ENCODE data around the gene CAMTA1.

CAMTA1 gene

DNA sequence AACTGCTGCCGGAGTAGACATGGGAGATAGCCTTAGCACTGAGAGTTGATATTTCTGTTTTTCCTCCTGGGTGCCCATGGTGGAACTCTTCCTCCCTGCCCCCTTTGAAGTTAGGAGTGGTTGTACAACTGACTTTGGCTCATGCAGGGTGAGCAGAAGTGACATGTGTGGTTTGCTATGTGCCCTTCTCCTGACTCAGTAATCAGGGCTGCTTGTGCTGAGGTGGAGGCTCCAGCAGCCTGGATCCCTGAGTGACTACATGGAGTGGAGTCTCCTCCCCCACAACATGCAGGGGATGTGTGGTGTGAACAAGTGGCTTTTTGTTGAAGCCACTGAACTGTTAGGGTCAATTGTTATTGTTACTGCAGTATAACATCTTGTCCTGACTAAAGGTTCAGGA is 261.6 kb downstream of the CAMTA1 start:
- DNase-seq (ENCODE audit: low read depth), result no peak

DNA sequence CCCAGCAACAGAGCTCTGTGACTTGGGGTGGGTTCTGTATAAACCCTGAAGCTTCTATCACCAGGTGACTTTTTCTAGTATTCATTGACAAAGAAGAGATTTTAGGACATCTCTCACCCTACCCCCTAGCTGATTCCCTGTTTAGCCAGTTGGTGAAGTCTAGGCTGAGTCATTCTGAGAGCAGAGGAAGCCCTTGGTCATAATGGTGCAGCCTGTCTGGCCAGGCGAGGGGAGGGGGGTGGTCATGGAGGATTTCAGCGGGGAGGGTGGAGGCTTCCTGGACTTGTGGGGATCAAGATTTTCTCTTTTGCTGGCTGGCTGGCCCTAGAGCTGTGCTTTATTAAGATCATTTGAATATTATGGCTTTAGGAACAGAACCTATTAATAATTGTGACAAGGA is 262.6 kb downstream of the CAMTA1 start:
- TF ChIP-seq, protein P1, sequence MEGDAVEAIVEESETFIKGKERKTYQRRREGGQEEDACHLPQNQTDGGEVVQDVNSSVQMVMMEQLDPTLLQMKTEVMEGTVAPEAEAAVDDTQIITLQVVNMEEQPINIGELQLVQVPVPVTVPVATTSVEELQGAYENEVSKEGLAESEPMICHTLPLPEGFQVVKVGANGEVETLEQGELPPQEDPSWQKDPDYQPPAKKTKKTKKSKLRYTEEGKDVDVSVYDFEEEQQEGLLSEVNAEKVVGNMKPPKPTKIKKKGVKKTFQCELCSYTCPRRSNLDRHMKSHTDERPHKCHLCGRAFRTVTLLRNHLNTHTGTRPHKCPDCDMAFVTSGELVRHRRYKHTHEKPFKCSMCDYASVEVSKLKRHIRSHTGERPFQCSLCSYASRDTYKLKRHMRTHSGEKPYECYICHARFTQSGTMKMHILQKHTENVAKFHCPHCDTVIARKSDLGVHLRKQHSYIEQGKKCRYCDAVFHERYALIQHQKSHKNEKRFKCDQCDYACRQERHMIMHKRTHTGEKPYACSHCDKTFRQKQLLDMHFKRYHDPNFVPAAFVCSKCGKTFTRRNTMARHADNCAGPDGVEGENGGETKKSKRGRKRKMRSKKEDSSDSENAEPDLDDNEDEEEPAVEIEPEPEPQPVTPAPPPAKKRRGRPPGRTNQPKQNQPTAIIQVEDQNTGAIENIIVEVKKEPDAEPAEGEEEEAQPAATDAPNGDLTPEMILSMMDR (IDR thresholded peaks at IDR 0.05; ENCODE audit: insufficient read depth, low read depth, low read length, missing control alignments), result no peak
- H3K4me3 ChIP-seq (ENCODE audit: low read depth, low read length), result no peak overlapping the region
- DNase-seq (ENCODE audit: low read depth), result no peak

More for the DNA sequence above, 261.6 kb downstream of the CAMTA1 start:
- no peak overlapping the region for H3K4me3 ChIP-seq (ENCODE audit: low read depth, low read length)
- TF ChIP-seq, protein P1 (IDR thresholded peaks at IDR 0.05; ENCODE audit: insufficient read depth, low read depth, low read length, missing control alignments), result no peak

DNA sequence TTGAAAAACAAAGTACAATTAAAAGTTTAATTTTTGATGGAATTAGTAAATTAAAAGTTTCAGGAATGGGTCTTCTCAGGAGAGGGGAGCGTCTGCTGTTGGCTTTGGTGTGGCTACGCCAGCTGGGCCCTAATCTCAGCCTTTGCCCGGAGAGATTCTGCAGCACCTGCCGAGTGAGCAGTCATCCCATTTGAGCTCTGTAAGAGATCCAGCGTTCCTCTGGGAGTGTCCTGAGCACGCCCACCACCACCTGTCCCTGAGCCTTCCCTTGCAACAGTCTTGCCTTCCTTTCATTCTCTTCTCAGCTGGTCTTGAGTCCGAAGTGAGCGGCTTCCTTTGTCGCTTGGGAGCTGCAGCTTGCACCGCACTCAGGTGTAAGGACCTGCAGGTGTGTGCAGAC is 263.1 kb downstream of the CAMTA1 start:
- no peak for DNase-seq (ENCODE audit: low read depth)
- no peak overlapping the region for H3K4me3 ChIP-seq (ENCODE audit: low read depth, low read length)
- TF ChIP-seq, protein P1 (IDR thresholded peaks at IDR 0.05; ENCODE audit: insufficient read depth, low read depth, low read length, missing control alignments), result no peak

DNA sequence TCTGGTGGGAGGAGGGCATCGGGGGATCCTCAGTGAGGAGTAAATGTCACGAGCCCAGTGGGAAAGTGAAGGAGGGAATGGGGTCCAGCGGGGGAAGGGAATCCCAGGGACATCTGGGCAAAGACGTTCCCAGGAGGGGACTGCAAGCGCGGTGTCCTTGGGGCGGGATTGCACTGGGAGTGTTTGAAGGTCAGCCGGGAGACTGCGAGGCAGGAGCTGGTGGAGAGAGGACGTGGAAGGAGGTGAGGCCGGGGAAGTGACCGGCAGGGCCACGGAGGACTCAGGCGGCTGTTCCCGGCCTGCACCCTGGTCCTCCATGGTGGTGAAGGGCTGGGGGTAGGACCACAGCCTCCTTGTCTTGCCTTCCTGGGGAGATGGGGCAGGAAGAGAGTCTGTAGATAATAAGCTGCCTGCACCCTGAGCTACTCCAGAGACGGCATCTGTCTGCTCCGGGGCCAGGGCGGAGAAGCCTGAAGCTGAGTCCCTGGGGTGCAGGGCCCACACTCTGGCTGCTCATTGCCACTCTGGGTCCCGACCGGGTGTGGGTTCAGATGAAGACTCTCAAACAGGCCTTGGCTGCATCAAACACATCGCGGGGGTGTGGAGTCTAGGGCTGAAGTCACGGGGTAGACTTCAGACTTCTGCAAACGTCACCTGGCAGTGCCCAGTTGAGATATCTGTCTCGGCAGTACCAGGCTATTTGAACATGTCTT is 264.8 kb downstream of the CAMTA1 start:
- H3K4me3 ChIP-seq (ENCODE audit: low read depth, low read length), result no peak overlapping the region
- DNase-seq (ENCODE audit: low read depth), result no peak
- TF ChIP-seq, protein P1 (IDR thresholded peaks at IDR 0.05; ENCODE audit: insufficient read depth, low read depth, low read length, missing control alignments), result no peak

DNA sequence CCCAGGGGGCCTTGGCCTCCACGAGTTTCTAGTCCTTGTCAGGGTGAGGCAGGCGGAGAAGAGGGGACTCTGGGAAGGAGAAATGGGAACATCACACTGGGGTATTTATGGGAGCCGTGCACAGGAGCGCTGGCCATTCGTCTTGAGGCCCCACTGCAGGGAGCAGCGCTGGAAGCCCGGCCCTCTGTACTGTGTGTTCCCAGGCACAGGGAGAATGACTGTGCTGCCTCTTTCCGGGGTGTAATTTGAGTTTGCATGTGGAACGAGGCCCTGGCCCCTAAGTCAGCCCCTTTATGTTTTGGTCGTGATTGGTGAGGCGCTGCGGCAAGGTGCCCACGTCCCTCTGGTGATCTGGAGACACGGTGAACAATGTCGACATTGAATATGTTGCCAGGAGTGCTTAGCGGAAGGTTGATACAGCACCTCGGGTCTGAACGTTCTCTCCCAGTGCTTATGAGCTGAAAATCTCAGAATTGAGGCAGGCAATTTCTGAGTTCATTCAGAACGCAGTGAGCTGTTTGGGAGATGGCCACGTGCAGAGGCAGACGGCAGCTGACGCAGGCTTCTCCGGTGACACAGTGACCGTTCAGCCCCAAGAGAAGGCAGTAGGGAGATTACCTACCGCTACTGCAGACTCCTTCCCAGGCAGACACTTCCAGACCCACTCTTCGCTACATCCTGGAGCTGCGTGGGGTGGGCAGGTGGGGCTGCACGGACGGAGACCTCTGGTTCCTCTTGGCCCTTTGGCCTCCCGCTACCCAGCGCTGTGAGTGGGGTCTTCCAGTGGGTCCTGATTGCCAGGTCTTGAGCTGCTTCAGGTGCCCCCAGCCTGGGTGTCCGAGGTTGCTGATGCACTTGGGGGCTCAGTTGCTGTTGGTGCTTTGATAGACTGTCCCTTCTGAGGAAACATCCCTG is 265.8 kb downstream of the CAMTA1 start:
- DNase-seq (ENCODE audit: low read depth), result no peak
- TF ChIP-seq, protein P1 (IDR thresholded peaks at IDR 0.05; ENCODE audit: insufficient read depth, low read depth, low read length, missing control alignments), result no peak
- H3K4me3 ChIP-seq (ENCODE audit: low read depth, low read length), result no peak overlapping the region

DNA sequence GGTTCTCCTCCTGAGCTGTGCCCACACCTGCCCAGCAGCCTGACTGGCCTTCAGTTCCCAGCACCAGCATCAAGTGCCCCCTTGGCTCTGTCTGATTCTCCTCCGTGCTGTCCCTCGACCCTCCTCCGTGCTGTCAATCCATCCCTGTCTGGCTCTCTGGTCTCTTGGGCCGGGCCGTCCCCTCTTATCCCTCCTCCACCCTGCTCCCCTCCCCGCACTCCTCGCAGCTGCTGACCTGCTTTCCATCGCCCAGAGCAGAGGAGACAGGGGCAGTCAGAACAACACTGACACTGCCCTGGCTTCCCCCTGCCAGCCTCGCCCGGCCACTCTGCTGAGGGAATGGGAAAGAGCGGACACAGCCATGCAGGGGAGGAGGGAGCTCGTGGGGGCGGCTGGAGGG is 267.4 kb downstream of the CAMTA1 start:
- TF ChIP-seq, protein P1 (IDR thresholded peaks at IDR 0.05; ENCODE audit: insufficient read depth, low read depth, low read length, missing control alignments), result no peak
- H3K4me3 ChIP-seq (ENCODE audit: low read depth, low read length), result no peak overlapping the region
- no peak for DNase-seq (ENCODE audit: low read depth)

Data from GM12865 (cell line).